Measurements from ENCODE around the gene IDH2. TPM values are rescaled to one million over a fixed set of nuclear protein-coding genes. Genes with fewer than 3 reads are reported as not detected.

IDH2 gene
- total RNA-seq, 2 experiments from 2014 or later = 218 to 224 TPM

GRCh38 chr15:90042766-90043529 lies 59.3 kb downstream of the IDH2 start:
- peaks cover 21% of the 10 kb centered on the region for H3K4me1 Mint-ChIP-seq
- H3K4me3 Mint-ChIP-seq = no peak overlapping the region
- H3K36me3 Mint-ChIP-seq (ENCODE audit: low read depth) = peaks cover 6% of the 10 kb centered on the region
- no peaks in the 10 kb centered on the region for H3K27me3 Mint-ChIP-seq
- no peaks in the 10 kb centered on the region for H3K9me3 Mint-ChIP-seq
- ChIA-PET CTCF (interaction anchor here (1.1 kb wide), 1 partner anchor 11 kb away, joined by 3 read pairs; no protein-coding TSS in a partner anchor), POLR2A (interaction anchor here (0.6 to 1.1 kb wide), 2 partner anchors 8 to 28 kb away, joined by 3 read pairs; no protein-coding TSS in a partner anchor)
- no peak for DNase-seq
- H3K27ac Mint-ChIP-seq = no peak overlapping the region

- H3K4me3 Mint-ChIP-seq = no peak overlapping the region
- H3K4me1 Mint-ChIP-seq = peaks cover 27% of the 10 kb centered on the region
- H3K27ac Mint-ChIP-seq = no peak overlapping the region
- H3K9me3 Mint-ChIP-seq = no peaks in the 10 kb centered on the region
- no peak for DNase-seq
- no peaks in the 10 kb centered on the region for H3K27me3 Mint-ChIP-seq
- peaks cover 6% of the 10 kb centered on the region for H3K36me3 Mint-ChIP-seq (ENCODE audit: low read depth)
- CTCF ChIA-PET = interaction anchor here (1.1 kb wide), 1 partner anchor 11 kb away, joined by 3 read pairs; no protein-coding TSS in a partner anchor
- POLR2A ChIA-PET = interaction anchor here (1.1 kb wide), 1 partner anchor 8 kb away, joined by 3 read pairs; no protein-coding TSS in a partner anchor
Observed at GRCh38 chr15:90042356-90042755, 59.9 kb downstream of the IDH2 start.

- no peak for DNase-seq
- no peak overlapping the region for H3K4me3 Mint-ChIP-seq
- no peak overlapping the region for H3K27ac Mint-ChIP-seq
- H3K4me1 Mint-ChIP-seq = peaks cover 45% of the 10 kb centered on the region
- peaks cover 6% of the 10 kb centered on the region for H3K36me3 Mint-ChIP-seq (ENCODE audit: low read depth)
- H3K27me3 Mint-ChIP-seq = no peaks in the 10 kb centered on the region
- H3K9me3 Mint-ChIP-seq = no peaks in the 10 kb centered on the region
- POLR2A ChIA-PET = no interaction called here
- CTCF ChIA-PET = no interaction called here
Observed at GRCh38 chr15:90040618-90041017, 61.6 kb downstream of the IDH2 start.

GRCh38 chr15:90039996-90040395 lies 62.3 kb downstream of the IDH2 start:
- CTCF ChIA-PET = no interaction called here
- H3K4me1 Mint-ChIP-seq = peaks cover 51% of the 10 kb centered on the region
- H3K27ac Mint-ChIP-seq = no peak overlapping the region
- POLR2A ChIA-PET = interaction anchor here (0.5 kb wide), 1 partner anchor 417 kb away, joined by 3 read pairs; no protein-coding TSS in a partner anchor
- H3K9me3 Mint-ChIP-seq = no peaks in the 10 kb centered on the region
- DNase-seq = no peak
- no peak overlapping the region for H3K4me3 Mint-ChIP-seq
- H3K36me3 Mint-ChIP-seq (ENCODE audit: low read depth) = peaks cover 6% of the 10 kb centered on the region
- no peaks in the 10 kb centered on the region for H3K27me3 Mint-ChIP-seq

GRCh38 chr15:90038632-90039095 lies 63.6 kb downstream of the IDH2 start:
- H3K4me1 Mint-ChIP-seq = peaks cover 64% of the 10 kb centered on the region
- H3K4me3 Mint-ChIP-seq = no peak overlapping the region
- no peaks in the 10 kb centered on the region for H3K27me3 Mint-ChIP-seq
- no peak for DNase-seq
- no peaks in the 10 kb centered on the region for H3K9me3 Mint-ChIP-seq
- H3K27ac Mint-ChIP-seq = no peak overlapping the region
- POLR2A ChIA-PET = no interaction called here
- peaks cover 6% of the 10 kb centered on the region for H3K36me3 Mint-ChIP-seq (ENCODE audit: low read depth)
- CTCF ChIA-PET = no interaction called here

GRCh38 chr15:90037961-90038631 lies 64.2 kb downstream of the IDH2 start:
- Mint-ChIP-seq H3K36me3 (ENCODE audit: low read depth) (peaks cover 6% of the 10 kb centered on the region), H3K27ac (peak overlapping the region; percentile 43), H3K9me3 (no peaks in the 10 kb centered on the region), H3K4me3 (no peak overlapping the region), H3K27me3 (no peaks in the 10 kb centered on the region), H3K4me1 (peaks cover 70% of the 10 kb centered on the region)
- ChIA-PET POLR2A (interaction anchor here (0.6 kb wide), 1 partner anchor 32 kb away, joined by 3 read pairs; no protein-coding TSS in a partner anchor), CTCF (no interaction called here)
- DNase-seq = peak; percentile 47

GRCh38 chr15:90037511-90037860 lies 64.8 kb downstream of the IDH2 start:
- Mint-ChIP-seq H3K4me3 (no peak overlapping the region), H3K36me3 (ENCODE audit: low read depth) (peaks cover 6% of the 10 kb centered on the region), H3K4me1 (peaks cover 73% of the 10 kb centered on the region), H3K9me3 (no peaks in the 10 kb centered on the region), H3K27me3 (no peaks in the 10 kb centered on the region), H3K27ac (peak overlapping the region; percentile 43)
- ChIA-PET POLR2A (interaction anchor here (0.6 to 7.0 kb wide), 3 partner anchors 22 to 895 kb away, joined by 3 to 46 read pairs (median 3); partner anchors contain the start of gene HDDC3), CTCF (interaction anchor here (2.6 kb wide), 1 partner anchor 34 kb away, joined by 9 read pairs; no protein-coding TSS in a partner anchor)
- no peak for DNase-seq

GRCh38 chr15:90036806-90037510 lies 65.3 kb downstream of the IDH2 start:
- Mint-ChIP-seq H3K4me3 (no peak overlapping the region), H3K27ac (no peak overlapping the region)

GRCh38 chr15:90036343-90036742 lies 65.9 kb downstream of the IDH2 start:
- DNase-seq = no peak
- Mint-ChIP-seq H3K27ac (no peak overlapping the region), H3K4me3 (no peak overlapping the region), H3K4me1 (peaks cover 79% of the 10 kb centered on the region), H3K36me3 (ENCODE audit: low read depth) (peaks cover 8% of the 10 kb centered on the region), H3K9me3 (no peaks in the 10 kb centered on the region), H3K27me3 (no peaks in the 10 kb centered on the region)
- ChIA-PET CTCF (interaction anchor here (2.6 kb wide), 1 partner anchor 35 kb away, joined by 9 read pairs; no protein-coding TSS in a partner anchor), POLR2A (interaction anchor here (1.2 to 7.0 kb wide), 2 partner anchors 20 to 896 kb away, joined by 3 to 46 read pairs; partner anchors contain the start of gene HDDC3)

More at GRCh38 chr15:90036806-90037510, 65.3 kb downstream of the IDH2 start:
- Mint-ChIP-seq H3K9me3 (no peaks in the 10 kb centered on the region), H3K4me1 (peaks cover 74% of the 10 kb centered on the region), H3K27me3 (no peaks in the 10 kb centered on the region), H3K36me3 (ENCODE audit: low read depth) (peaks cover 6% of the 10 kb centered on the region)
- ChIA-PET CTCF (interaction anchor here (2.6 kb wide), 1 partner anchor 34 kb away, joined by 9 read pairs; no protein-coding TSS in a partner anchor), POLR2A (interaction anchor here (0.6 to 7.0 kb wide), 3 partner anchors 21 to 896 kb away, joined by 3 to 46 read pairs (median 3); partner anchors contain the start of gene HDDC3)
- DNase-seq = no peak

- Mint-ChIP-seq H3K36me3 (ENCODE audit: low read depth) (peaks cover 8% of the 10 kb centered on the region), H3K4me3 (no peak overlapping the region), H3K9me3 (no peaks in the 10 kb centered on the region), H3K27me3 (no peaks in the 10 kb centered on the region), H3K27ac (peak overlapping the region; percentile 84), H3K4me1 (peaks cover 82% of the 10 kb centered on the region)
- ChIA-PET CTCF (interaction anchor here (2.6 kb wide), 1 partner anchor 35 kb away, joined by 9 read pairs; no protein-coding TSS in a partner anchor), POLR2A (interaction anchor here (0.6 to 7.0 kb wide), 5 partner anchors 10 to 35 kb away, joined by 3 to 46 read pairs (median 7); partner anchors contain the start of gene ZNF710)
- DNase-seq = no peak
Observed at GRCh38 chr15:90035840-90036230, 66.4 kb downstream of the IDH2 start.

- peaks cover 8% of the 10 kb centered on the region for H3K36me3 Mint-ChIP-seq (ENCODE audit: low read depth)
- H3K4me1 Mint-ChIP-seq = peaks cover 82% of the 10 kb centered on the region
- CTCF ChIA-PET = interaction anchor here (2.6 kb wide), 1 partner anchor 36 kb away, joined by 9 read pairs; no protein-coding TSS in a partner anchor
- peak overlapping the region; percentile 84 for H3K27ac Mint-ChIP-seq
- POLR2A ChIA-PET = interaction anchor here (0.6 to 7.0 kb wide), 9 partner anchors 8 to 142 kb away, joined by 3 to 46 read pairs (median 6); partner anchors contain the start of genes AP3S2, IDH2 and ZNF710
- peak overlapping the region; percentile 42 for H3K4me3 Mint-ChIP-seq
- peak; percentile 65 for DNase-seq
- no peaks in the 10 kb centered on the region for H3K9me3 Mint-ChIP-seq
- no peaks in the 10 kb centered on the region for H3K27me3 Mint-ChIP-seq
Observed at GRCh38 chr15:90035095-90035839, 67.0 kb downstream of the IDH2 start.
